Stimulated activated CD8-positive, alpha-beta memory T cell treated with anti-CD3 and anti-CD28 coated beads, Interleukin-15, amount 100 ng/mL, for 4 hours (primary cell): ENCODE results near the gene GPC1.
"Not testable (repeated sequence)": the region's sequence is repeated elsewhere in the genome, so short reads cannot be mapped to it uniquely, and the experiment has no call there.

Source experiments
- DNase-seq, 2 donors: peaks; one replicate each; pipeline ENCODE4 v3.0.0-alpha.2; 2020; ENCODE audit warnings: low read depth in 2 of 2

Gene GPC1

GRCh38 chr2:240435457-240435947 lies at the start of gene GPC1:
Gene GPC1 (plus strand): TSS chr2:240435663. CDS start chr2:240435919, 256 bp downstream.
- DNase-seq: no peak

- no peak for DNase-seq
Measured at GRCh38 chr2:240386326-240386725, 49.1 kb upstream of the GPC1 start.

GRCh38 chr2:240386743-240387142 lies 48.7 kb upstream of the GPC1 start:
- not testable (repeated sequence) for DNase-seq

- no peak for DNase-seq
Measured at GRCh38 chr2:240387325-240387668, 48.2 kb upstream of the GPC1 start.

GRCh38 chr2:240387669-240388358 lies 47.6 kb upstream of the GPC1 start:
- no peak for DNase-seq

GRCh38 chr2:240388471-240389301 lies 46.8 kb upstream of the GPC1 start:
- no peak for DNase-seq

- DNase-seq: no peak
Measured at GRCh38 chr2:240389302-240389805, 46.1 kb upstream of the GPC1 start.

GRCh38 chr2:240390091-240391073 lies 45.1 kb upstream of the GPC1 start:
- no peak for DNase-seq

- DNase-seq: no peak
Measured at GRCh38 chr2:240391111-240392051, 44.1 kb upstream of the GPC1 start.

GRCh38 chr2:240392084-240392947 lies 43.1 kb upstream of the GPC1 start:
- DNase-seq: no peak

GRCh38 chr2:240392948-240393830 lies 42.3 kb upstream of the GPC1 start:
- DNase-seq: no peak

- no peak for DNase-seq
Measured at GRCh38 chr2:240393831-240394410, 41.5 kb upstream of the GPC1 start.

GRCh38 chr2:240394549-240394948 lies 40.9 kb upstream of the GPC1 start:
- no peak for DNase-seq

- no peak for DNase-seq
Measured at GRCh38 chr2:240395448-240395847, 40.0 kb upstream of the GPC1 start.

- DNase-seq: no peak
Measured at GRCh38 chr2:240395896-240396622, 39.4 kb upstream of the GPC1 start.

GRCh38 chr2:240396623-240397541 lies 38.6 kb upstream of the GPC1 start:
- DNase-seq: no peak
